ENCODE data around the gene PDE4B. TPM values are rescaled to one million over a fixed set of nuclear protein-coding genes. Genes with fewer than 3 reads are reported as not detected.
"Not testable (repeated sequence)": the region's sequence is repeated elsewhere in the genome, so short reads cannot be mapped to it uniquely, and the experiment has no call there.

Gene PDE4B
- total RNA-seq, 2 donors from 2014 or later: 1.6 to 12.2 TPM

DNA sequence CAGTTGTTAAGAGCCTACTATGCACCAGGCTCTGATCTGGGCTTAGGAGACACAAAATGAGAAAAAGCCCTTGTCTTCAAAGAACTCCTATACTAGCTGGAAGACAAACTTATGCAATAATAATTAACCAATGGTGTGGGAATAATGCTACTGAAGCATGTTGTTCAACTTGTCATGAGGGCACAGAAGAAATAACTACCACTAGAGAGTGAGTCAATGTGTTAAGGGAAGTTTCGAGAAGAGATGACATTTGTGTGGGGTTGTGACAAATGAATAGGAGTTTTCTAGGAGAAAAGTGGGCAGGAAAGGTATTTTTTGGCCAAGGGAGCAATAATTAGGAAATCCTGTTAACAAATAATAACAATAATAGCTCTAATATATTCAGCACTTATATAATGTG is 205.0 kb downstream of the PDE4B start:
- WGBS, 2 donors: 71% methylated on average over 1 of the region's 1 CpG
- intact Hi-C loops (cut with DNase I): no loop called here

DNA sequence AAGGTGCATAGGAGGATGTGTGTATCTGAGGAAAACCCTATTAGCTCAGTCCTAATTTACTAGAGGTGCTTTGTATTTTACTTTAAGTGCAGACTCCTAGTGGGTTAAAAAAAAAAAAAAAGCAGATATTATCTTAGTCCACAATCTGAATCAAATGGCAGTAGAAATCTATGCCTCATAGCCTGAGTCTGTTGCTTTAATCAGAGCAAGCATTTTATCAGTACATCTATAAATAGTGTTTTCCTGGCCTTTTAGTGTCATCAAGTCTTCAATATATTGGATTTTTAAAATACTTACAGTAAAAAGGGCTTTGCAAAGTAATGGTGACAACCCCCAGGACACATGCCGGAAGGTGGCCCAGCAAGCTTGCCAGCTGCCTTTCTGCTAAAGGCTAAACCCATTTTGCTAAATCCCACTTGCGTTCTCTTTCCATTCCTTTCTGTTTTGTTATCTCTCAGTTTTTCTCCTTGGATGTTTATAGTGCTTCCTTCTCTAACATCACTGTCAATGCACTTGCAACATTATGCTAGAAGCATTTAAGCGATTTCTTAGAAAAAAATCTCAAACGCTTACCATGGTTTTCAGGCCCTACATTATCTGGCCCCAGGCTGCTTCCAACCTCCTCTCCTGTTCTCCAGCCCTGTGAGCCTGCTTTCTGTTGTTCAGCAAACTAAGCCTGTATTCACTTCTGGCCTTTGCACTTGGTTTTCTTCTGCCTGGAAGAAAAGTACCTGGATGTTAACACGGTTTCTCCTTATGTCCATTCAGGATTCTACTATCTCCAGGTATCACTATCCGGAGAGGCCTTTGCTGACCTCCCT is 206.3 kb downstream of the PDE4B start:
- H3K4me1 ChIP-seq: no peaks in the 10 kb centered on the region
- H3K4me3 ChIP-seq: no peak overlapping the region
- TF ChIP-seq POLR2A (IDR thresholded peaks at IDR 0.05): no peak
- ATAC-seq: no peak
- intact Hi-C loops (cut with DNase I): no loop called here
- no peaks in the 10 kb centered on the region for H3K9me3 ChIP-seq
- H3K27me3 ChIP-seq: no peaks in the 10 kb centered on the region
- WGBS, 2 donors: 83 to 90% methylated on average over 6 of the region's 6 CpGs
- H3K36me3 ChIP-seq (replicated peaks in 1 of 2; ENCODE audit: insufficient read depth in 1 of 2, low read depth in 2 of 2): no peaks in the 10 kb centered on the region
- H3K27ac ChIP-seq: no peak overlapping the region
- DNase-seq: no peak

More for the DNA sequence above, 205.0 kb downstream of the PDE4B start:
- Histone ChIP-seq H3K4me3 (no peak overlapping the region), H3K27me3 (no peaks in the 10 kb centered on the region), H3K36me3 (replicated peaks in 1 of 2; ENCODE audit: insufficient read depth in 1 of 2, low read depth in 2 of 2) (no peaks in the 10 kb centered on the region), H3K4me1 (no peaks in the 10 kb centered on the region), H3K27ac (no peak overlapping the region), H3K9me3 (no peaks in the 10 kb centered on the region)
- TF ChIP-seq POLR2A (IDR thresholded peaks at IDR 0.05): no peak
- TF ChIP-seq, protein P1, sequence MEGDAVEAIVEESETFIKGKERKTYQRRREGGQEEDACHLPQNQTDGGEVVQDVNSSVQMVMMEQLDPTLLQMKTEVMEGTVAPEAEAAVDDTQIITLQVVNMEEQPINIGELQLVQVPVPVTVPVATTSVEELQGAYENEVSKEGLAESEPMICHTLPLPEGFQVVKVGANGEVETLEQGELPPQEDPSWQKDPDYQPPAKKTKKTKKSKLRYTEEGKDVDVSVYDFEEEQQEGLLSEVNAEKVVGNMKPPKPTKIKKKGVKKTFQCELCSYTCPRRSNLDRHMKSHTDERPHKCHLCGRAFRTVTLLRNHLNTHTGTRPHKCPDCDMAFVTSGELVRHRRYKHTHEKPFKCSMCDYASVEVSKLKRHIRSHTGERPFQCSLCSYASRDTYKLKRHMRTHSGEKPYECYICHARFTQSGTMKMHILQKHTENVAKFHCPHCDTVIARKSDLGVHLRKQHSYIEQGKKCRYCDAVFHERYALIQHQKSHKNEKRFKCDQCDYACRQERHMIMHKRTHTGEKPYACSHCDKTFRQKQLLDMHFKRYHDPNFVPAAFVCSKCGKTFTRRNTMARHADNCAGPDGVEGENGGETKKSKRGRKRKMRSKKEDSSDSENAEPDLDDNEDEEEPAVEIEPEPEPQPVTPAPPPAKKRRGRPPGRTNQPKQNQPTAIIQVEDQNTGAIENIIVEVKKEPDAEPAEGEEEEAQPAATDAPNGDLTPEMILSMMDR (IDR thresholded peaks at IDR 0.05): no peak
- ATAC-seq (no peak), DNase-seq (no peak)

DNA sequence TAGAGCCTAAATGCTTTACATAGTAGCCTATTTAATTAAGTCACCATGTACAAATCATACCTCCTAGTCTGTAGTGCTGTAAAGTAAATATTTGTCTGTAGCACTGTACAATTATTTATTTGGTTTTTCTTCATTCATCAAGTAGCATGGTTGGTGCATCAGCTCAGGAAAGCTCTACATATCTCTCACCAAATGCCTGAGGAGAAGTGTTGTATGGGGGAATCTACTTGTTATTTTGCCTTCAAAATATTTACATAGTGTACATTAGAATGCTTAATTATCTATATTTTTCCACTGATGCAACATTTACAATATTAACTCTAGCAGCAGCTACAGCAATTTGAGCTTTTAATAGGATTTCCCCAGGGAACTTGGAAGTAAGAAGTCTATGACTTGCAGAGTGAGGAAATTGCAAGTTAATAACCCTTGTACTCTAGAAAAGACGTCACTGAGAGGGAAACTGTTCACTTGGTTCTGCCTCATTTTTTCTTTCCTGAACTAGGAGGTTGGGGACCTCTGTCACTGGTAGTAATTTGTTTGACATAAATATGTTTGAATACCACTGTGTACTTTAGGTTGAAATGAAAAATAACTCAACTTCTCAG is 207.4 kb downstream of the PDE4B start:
- ATAC-seq: no peak
- Histone ChIP-seq H3K27me3 (no peaks in the 10 kb centered on the region), H3K27ac (no peak overlapping the region), H3K36me3 (replicated peaks in 1 of 2; ENCODE audit: insufficient read depth in 1 of 2, low read depth in 2 of 2) (no peaks in the 10 kb centered on the region), H3K9me3 (no peaks in the 10 kb centered on the region), H3K4me3 (no peak overlapping the region), H3K4me1 (no peaks in the 10 kb centered on the region)
- TF ChIP-seq, protein P1 (IDR thresholded peaks at IDR 0.05): no peak
- TF ChIP-seq POLR2A (IDR thresholded peaks at IDR 0.05): no peak
- WGBS, 2 donors: 29 to 43% methylated on average over 1 of the region's 1 CpG
- intact Hi-C loops (cut with DNase I): no loop called here
- DNase-seq: no peak

DNA sequence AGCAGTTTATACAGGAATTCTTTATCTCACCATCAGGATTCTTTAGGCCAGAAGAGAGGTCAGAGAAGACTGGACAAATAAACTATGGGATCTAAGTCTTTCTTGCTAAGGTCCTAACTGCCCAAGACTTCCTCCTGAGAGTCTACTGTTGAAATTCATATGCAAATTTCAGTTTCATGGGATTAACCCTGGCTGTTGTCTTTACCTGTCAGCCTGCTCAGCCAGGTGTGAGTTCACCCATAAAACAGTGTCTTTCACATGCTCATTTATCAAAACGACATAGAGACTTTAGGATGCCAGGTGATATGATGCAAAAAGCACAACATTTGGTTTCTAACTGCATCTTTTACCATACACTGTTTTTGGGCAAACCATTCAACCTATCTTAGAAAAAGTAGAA is 211.0 kb downstream of the PDE4B start:
- 13 to 19% methylated on average over 1 of the region's 1 CpG for WGBS, 2 donors
- DNase-seq: no peak
- no peaks in the 10 kb centered on the region for H3K36me3 ChIP-seq (replicated peaks in 1 of 2; ENCODE audit: insufficient read depth in 1 of 2, low read depth in 2 of 2)
- no peaks in the 10 kb centered on the region for H3K27me3 ChIP-seq
- no peaks in the 10 kb centered on the region for H3K9me3 ChIP-seq
- no peak for ATAC-seq
- no peaks in the 10 kb centered on the region for H3K4me1 ChIP-seq
- intact Hi-C loops (cut with DNase I): no loop called here
- TF ChIP-seq, protein P1 (IDR thresholded peaks at IDR 0.05): no peak
- TF ChIP-seq POLR2A (IDR thresholded peaks at IDR 0.05): no peak
- no peak overlapping the region for H3K27ac ChIP-seq
- no peak overlapping the region for H3K4me3 ChIP-seq

DNA sequence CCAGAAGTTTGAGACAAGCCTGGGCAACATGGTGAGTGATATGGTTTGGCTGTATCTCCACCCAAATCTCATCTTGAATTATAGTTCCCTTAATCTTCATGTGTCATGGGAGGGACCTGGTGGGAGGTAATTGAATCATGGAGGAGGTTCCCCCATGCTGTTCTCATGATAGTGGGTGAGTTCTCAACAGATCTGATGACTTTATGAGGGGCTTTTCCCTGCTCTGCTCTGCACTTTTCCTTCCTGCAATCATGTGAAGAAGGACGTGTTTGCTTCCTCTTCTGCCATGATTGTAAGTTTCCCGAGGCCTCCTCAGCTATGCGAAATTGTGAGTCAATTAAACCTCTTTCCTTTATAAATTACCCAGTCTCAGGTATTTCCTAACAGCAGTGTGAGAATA is 213.8 kb downstream of the PDE4B start:
- H3K4me3 ChIP-seq; H3K9me3 ChIP-seq; H3K27ac ChIP-seq; DNase-seq; H3K27me3 ChIP-seq; H3K36me3 ChIP-seq (replicated peaks in 1 of 2; ENCODE audit: insufficient read depth in 1 of 2, low read depth in 2 of 2); H3K4me1 ChIP-seq; intact Hi-C loops (cut with DNase I); ATAC-seq: not testable (repeated sequence)
- 56 to 58% methylated on average over 3 of the region's 3 CpGs for WGBS, 2 donors

Data from body of pancreas (tissue), 4 donors.